Mesenchymal stem cell (in vitro differentiated cells and primary cell): ENCODE measurements around the gene PLCB2.

ENCODE experiments used
- DNase-seq: peaks from one replicate; pipeline ENCODE4 v3.0.0-alpha.2; 2013
- H2AFZ ChIP-seq: one replicate; pipeline ENCODE4 v1.6.1; 2013; ENCODE audit warnings: low read depth, mild to moderate bottlenecking, control low read depth, inconsistent platforms, low read length, moderate library complexity
- H2AK5ac ChIP-seq: 2 replicates; pipeline ENCODE4 v1.6.1; 2013; ENCODE audit warnings: low read length, moderate library complexity, mild to moderate bottlenecking, inconsistent platforms; ENCODE audit not compliant: severe bottlenecking
- H2BK120ac ChIP-seq: one replicate; pipeline ENCODE4 v1.6.1; 2013; ENCODE audit warnings: low read depth, mild to moderate bottlenecking, inconsistent platforms, low read length, moderate library complexity
- H2BK12ac ChIP-seq, 2 experiments: one replicate each; pipeline ENCODE4 v1.6.1; 2013; ENCODE audit warnings: inconsistent platforms in 2 of 2, low read length in 2 of 2, mild to moderate bottlenecking in 2 of 2, moderate library complexity in 2 of 2, control low read depth in 1 of 2
- H2BK15ac ChIP-seq: one replicate; pipeline ENCODE4 v1.6.1; 2013; ENCODE audit warnings: mild to moderate bottlenecking, low read depth, inconsistent platforms; ENCODE audit not compliant: poor library complexity, severe bottlenecking
- H2BK5ac ChIP-seq: 2 replicates; pipeline ENCODE4 v1.6.1; 2013; ENCODE audit warnings: low read depth, mild to moderate bottlenecking, low read length, control low read depth, inconsistent platforms; ENCODE audit not compliant: poor library complexity, severe bottlenecking
- H3K14ac ChIP-seq, 2 experiments: one replicate each; pipeline ENCODE4 v1.6.1; 2013; ENCODE audit warnings: inconsistent platforms in 2 of 2, low read length in 2 of 2, control low read depth in 1 of 2, mild to moderate bottlenecking in 1 of 2, moderate library complexity in 1 of 2
- H3K18ac ChIP-seq, 2 experiments: one replicate each; pipeline ENCODE4 v1.6.1; 2013; ENCODE audit warnings: inconsistent platforms in 2 of 2, low read length in 2 of 2, control low read depth in 1 of 2, low read depth in 1 of 2, mild to moderate bottlenecking in 1 of 2
- H3K23ac ChIP-seq, 2 experiments: one replicate each; pipeline ENCODE4 v1.6.1; 2013; ENCODE audit warnings: inconsistent platforms in 2 of 2, low read length in 2 of 2, mild to moderate bottlenecking in 2 of 2, moderate library complexity in 2 of 2, control low read depth in 1 of 2
- H3K27ac ChIP-seq: 2 replicates; pipeline ENCODE4 v1.5.1; 2013; ENCODE audit warnings: mild to moderate bottlenecking, moderate library complexity, low read length, control low read depth, inconsistent platforms; ENCODE audit not compliant: poor library complexity, severe bottlenecking
- H3K27me3 ChIP-seq, 2 experiments: 2 replicates each; pipeline versions ENCODE4 v1.6.1 to v1.7.0; 2013; ENCODE audit warnings: low read length in 2 of 2, mild to moderate bottlenecking in 2 of 2, moderate library complexity in 2 of 2, control low read depth in 1 of 2, inconsistent platforms in 1 of 2; ENCODE audit not compliant: control insufficient read depth in 1 of 2, insufficient read depth in 1 of 2
- H3K36me3 ChIP-seq, 2 experiments: 2 replicates each; pipeline versions ENCODE4 v1.6.1 to v1.7.0; 2013; ENCODE audit warnings: low read length in 2 of 2, control low read depth in 1 of 2, inconsistent platforms in 1 of 2, low read depth in 1 of 2, mild to moderate bottlenecking in 1 of 2; ENCODE audit not compliant: insufficient read depth in 2 of 2, control insufficient read depth in 1 of 2
- H3K4ac ChIP-seq, 2 experiments: one replicate each; pipeline ENCODE4 v1.6.1; 2013; ENCODE audit warnings: inconsistent platforms in 2 of 2, low read length in 2 of 2, mild to moderate bottlenecking in 2 of 2, moderate library complexity in 2 of 2, control low read depth in 1 of 2, low read depth in 1 of 2
- H3K4me1 ChIP-seq: 2 replicates; pipeline ENCODE4 v1.6.1; 2013; ENCODE audit warnings: low read depth, low read length, control low read depth; ENCODE audit not compliant: control insufficient read depth, insufficient read depth
- H3K4me2 ChIP-seq: 2 replicates; pipeline ENCODE4 v1.6.1; 2013; ENCODE audit warnings: low read length, mild to moderate bottlenecking, inconsistent platforms; ENCODE audit not compliant: poor library complexity, severe bottlenecking
- H3K4me3 ChIP-seq, 2 experiments: 2 replicates each; pipeline versions ENCODE4 v1.5.1 to v1.7.0; 2013; ENCODE audit warnings: low read length in 2 of 2, mild to moderate bottlenecking in 2 of 2, control low read depth in 1 of 2, low read depth in 1 of 2; ENCODE audit not compliant: insufficient read depth in 1 of 2
- H3K79me1 ChIP-seq: replicated peaks from 2 replicates; pipeline ENCODE4 v1.6.1; 2013; ENCODE audit warnings: mild to moderate bottlenecking, control low read depth, low read length, inconsistent platforms; ENCODE audit not compliant: poor library complexity, severe bottlenecking
- H3K9ac ChIP-seq: 2 replicates; pipeline ENCODE4 v1.7.0; 2013; ENCODE audit warnings: mild to moderate bottlenecking, low read length, moderate library complexity
- H3K9me3 ChIP-seq: 2 replicates; pipeline ENCODE4 v1.7.0; 2013; ENCODE audit warnings: mild to moderate bottlenecking, low read length; ENCODE audit not compliant: control insufficient read depth
- H4K8ac ChIP-seq: one replicate; pipeline ENCODE4 v1.6.1; 2013; ENCODE audit warnings: inconsistent platforms, mild to moderate bottlenecking, low read length, moderate library complexity
- H4K91ac ChIP-seq: one replicate; pipeline ENCODE4 v1.6.1; 2013; ENCODE audit warnings: mild to moderate bottlenecking, low read length, inconsistent platforms
- WGBS: methylation state at CpG from one replicate; pipeline ENCODE4 v1.1.7; 2013; ENCODE audit warnings: mixed read lengths; 5-methylcytosine and 5-hydroxymethylcytosine counted together

Gene PLCB2

DNA sequence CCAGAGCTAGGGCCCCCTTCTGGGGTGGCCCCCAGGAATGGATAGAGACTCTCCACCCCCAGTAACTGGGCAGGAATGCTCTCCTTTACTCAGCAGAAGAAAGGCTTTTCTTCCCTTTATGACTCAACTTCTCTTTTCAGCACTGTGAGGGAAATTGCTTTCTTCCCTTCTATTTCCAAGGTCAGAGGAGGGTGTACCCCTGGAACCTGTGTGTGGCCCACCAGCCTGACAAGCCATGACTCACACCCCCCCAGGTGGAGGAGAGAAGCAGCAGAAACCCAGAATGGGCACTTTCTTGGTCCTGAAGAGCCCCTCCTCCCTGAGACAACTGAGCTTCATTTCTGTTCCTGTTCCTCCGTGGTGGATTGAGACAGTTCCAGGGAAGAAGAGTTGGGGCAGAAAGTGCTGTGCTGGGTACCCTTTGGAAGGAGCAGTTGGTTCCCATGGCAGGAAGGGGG is 22.2 kb downstream of the PLCB2 start:
- Histone ChIP-seq H3K4me1 (peaks cover 42% of the 10 kb centered on the region), H3K23ac (no peak overlapping the region), H4K91ac (no peak overlapping the region), H3K36me3 (no peaks in the 10 kb centered on the region), H3K79me1 (no peaks in the 10 kb centered on the region), H3K27me3 (peaks cover 44 to 54% of the 10 kb centered on the region in 2 experiments), H4K8ac (peak overlapping the region; percentile 29), H3K4ac (no peak overlapping the region), H3K4me3 (no peak overlapping the region), H2AK5ac (no peak overlapping the region), H3K4me2 (no peak overlapping the region), H2BK120ac (no peak overlapping the region), H3K18ac (no peak overlapping the region), H3K9ac (no peak overlapping the region), H2BK5ac (no peak overlapping the region), H3K27ac (no peak overlapping the region), H3K14ac (no peak overlapping the region), H2BK15ac (no peak overlapping the region), H3K9me3 (no peaks in the 10 kb centered on the region), H2BK12ac (no peak overlapping the region), H2AFZ (no peak overlapping the region)
- WGBS = 5% methylated on average over 1 of the region's 1 CpG
- DNase-seq = peak; percentile 37

DNA sequence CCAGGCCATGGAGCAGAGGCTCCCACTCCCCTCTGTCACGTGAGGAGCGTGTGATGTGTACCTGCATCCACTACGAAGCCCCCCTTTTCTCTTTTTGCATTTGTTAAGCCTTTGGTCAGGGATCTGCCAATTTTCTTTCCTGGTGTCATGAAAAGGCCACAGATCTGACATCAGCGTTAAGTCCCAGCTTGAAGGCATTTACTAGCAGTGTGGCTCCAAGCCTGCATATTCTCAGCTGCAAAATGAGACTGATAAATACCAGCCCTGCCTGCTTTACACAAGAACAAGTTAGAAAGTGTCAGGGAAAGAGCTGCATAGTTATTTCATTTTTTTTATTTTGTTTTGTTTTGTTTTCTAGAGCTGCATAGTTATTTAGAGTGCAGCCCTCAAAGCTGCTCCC is 22.6 kb downstream of the PLCB2 start:
- Histone ChIP-seq H3K23ac (no peak overlapping the region), H3K9ac (no peak overlapping the region), H3K4ac (no peak overlapping the region), H3K14ac (no peak overlapping the region), H3K18ac (no peak overlapping the region), H2AK5ac (no peak overlapping the region), H2BK15ac (no peak overlapping the region), H4K91ac (no peak overlapping the region), H2BK5ac (no peak overlapping the region), H2AFZ (no peak overlapping the region), H3K27ac (no peak overlapping the region), H3K4me2 (no peak overlapping the region), H3K79me1 (no peaks in the 10 kb centered on the region), H2BK120ac (no peak overlapping the region), H4K8ac (no peak overlapping the region), H3K36me3 (no peaks in the 10 kb centered on the region), H3K4me1 (peaks cover 42% of the 10 kb centered on the region), H3K9me3 (no peaks in the 10 kb centered on the region), H3K27me3 (peaks cover 44 to 54% of the 10 kb centered on the region in 2 experiments), H2BK12ac (no peak overlapping the region), H3K4me3 (no peak overlapping the region)
- 59% methylated on average over 4 of the region's 4 CpGs for WGBS
- DNase-seq = peak; percentile 49

DNA sequence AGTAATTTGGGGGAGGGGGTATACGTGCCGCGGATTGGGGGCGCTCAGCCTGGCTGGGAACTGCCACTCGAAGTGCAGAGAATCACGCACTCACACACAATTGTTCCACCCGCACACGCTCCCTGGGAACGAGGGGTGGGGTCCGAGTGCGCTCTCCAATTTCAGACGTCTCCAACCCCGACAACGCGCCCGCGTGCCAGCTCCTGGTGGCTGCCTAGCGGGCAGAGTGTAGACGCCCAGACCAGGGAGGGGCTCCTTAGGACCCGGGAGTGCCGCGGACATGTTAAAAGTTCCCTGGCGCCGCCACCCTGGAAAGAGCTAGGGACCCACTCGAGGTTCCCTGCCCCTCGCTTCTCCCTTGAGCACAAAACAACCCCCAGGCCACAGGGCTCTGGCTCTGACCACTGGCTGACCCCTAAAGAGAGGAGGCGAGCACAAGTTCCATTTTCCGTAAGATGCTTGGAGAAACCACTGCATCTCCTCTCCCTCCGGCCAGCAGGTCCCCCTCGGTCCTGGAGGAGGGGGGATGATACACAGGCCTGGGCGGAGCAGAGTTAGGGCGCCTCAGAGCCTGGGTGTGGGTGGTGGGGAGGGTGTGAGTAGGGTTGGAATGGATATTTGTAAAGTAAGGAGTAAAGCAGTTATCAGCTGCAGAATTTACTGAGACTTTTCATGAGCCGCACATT is 24.0 kb downstream of the PLCB2 start:
- H3K9ac ChIP-seq = no peak overlapping the region
- no peak overlapping the region for H4K91ac ChIP-seq
- H2AFZ ChIP-seq = no peak overlapping the region
- no peaks in the 10 kb centered on the region for H3K9me3 ChIP-seq
- H2BK5ac ChIP-seq = no peak overlapping the region
- H2BK12ac ChIP-seq = no peak overlapping the region
- H3K4me3 ChIP-seq = no peak overlapping the region
- no peak overlapping the region for H4K8ac ChIP-seq
- peaks cover 47 to 53% of the 10 kb centered on the region in 2 experiments for H3K27me3 ChIP-seq
- no peaks in the 10 kb centered on the region for H3K36me3 ChIP-seq
- WGBS = 31% methylated on average over 33 of the region's 33 CpGs
- H2AK5ac ChIP-seq = no peak overlapping the region
- H3K79me1 ChIP-seq = no peaks in the 10 kb centered on the region
- H3K14ac ChIP-seq = no peak overlapping the region
- no peak overlapping the region for H3K18ac ChIP-seq
- peak overlapping the region in 1 of 2 experiments; percentile 46 for H3K23ac ChIP-seq
- H3K27ac ChIP-seq = no peak overlapping the region
- peak overlapping the region; percentile 74 for H2BK15ac ChIP-seq
- H2BK120ac ChIP-seq = no peak overlapping the region
- no peak overlapping the region for H3K4me2 ChIP-seq
- H3K4me1 ChIP-seq = peaks cover 44% of the 10 kb centered on the region
- DNase-seq = no peak
- H3K4ac ChIP-seq = no peak overlapping the region

DNA sequence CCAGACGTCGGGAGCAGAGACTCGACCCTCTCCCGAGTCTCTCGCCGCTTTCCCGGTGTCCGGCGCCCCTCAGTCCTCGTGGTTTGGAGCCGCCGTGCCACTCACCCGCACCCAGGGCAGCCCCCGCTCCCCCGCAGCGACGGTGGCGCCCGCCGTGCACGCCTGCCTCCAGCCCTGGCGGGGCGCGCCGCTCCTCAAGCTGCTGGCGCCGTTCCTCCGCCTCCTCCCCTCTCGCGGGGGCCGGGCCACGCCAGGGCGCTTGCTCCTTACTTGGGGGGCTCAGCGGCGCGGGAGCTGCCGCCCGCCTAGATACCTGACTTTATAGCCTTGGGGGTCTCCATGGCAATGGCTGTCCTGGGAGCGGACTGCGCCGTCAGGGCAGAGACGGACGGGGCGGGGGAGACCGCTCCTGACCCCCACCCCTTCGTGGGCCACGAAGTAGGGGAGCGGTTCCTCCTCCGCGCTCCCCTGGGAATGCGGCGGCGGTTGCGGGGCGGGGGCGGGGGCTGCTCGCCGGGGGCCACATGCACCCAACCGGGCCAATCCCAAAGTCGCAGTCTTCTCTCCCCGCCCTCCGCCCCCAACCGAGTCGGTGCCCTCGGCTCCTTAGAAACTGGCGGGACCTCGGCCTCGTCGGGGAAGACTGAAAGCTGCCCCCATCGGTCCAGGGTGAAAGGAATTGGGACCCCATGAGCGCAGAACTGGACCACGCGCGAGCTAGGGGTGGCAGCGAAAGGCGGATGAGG is 24.7 kb downstream of the PLCB2 start, which contains the start of gene ANKRD63:
Gene ANKRD63, minus strand, starts transcription at position 196 of the 746 bp plus-strand sequence. CDS start 478 bp downstream, outside the sequence.
- Histone ChIP-seq H2BK5ac (no peak within 1 kb of the TSS), H3K27ac (no peak within 1 kb of the TSS), H3K18ac (peak within 1 kb of the TSS in 1 of 2 experiments; percentile 47), H3K14ac (peak within 1 kb of the TSS in 1 of 2 experiments; percentile 51), H3K4me2 (peak within 1 kb of the TSS; percentile 95), H3K23ac (peak within 1 kb of the TSS in 1 of 2 experiments; percentile 85), H3K9me3 (no peaks in the 10 kb centered on the region), H2BK12ac (peak within 1 kb of the TSS in 1 of 2 experiments; percentile 64), H4K8ac (peak within 1 kb of the TSS; percentile 16), H3K4me1 (peaks cover 44% of the 10 kb centered on the region), H2BK15ac (peak within 1 kb of the TSS; percentile 74), H3K79me1 (no peaks in the 10 kb centered on the region), H3K36me3 (no peaks in the 10 kb centered on the region), H2AK5ac (no peak within 1 kb of the TSS), H3K9ac (no peak within 1 kb of the TSS), H3K4ac (peak within 1 kb of the TSS in 1 of 2 experiments; percentile 57), H2AFZ (peak within 1 kb of the TSS; percentile 56), H2BK120ac (no peak within 1 kb of the TSS), H4K91ac (no peak within 1 kb of the TSS), H3K4me3 (peak within 1 kb of the TSS; percentile 63 to 65), H3K27me3 (peaks cover 50 to 59% of the 10 kb centered on the region in 2 experiments)
- DNase-seq = no peak
- WGBS = 2% methylated on average over 58 of the region's 76 CpGs
